GM12872 (cell line): Measurements from ENCODE around the gene COBL.

ENCODE experiments used
- CTCF ChIP-seq: IDR thresholded peaks from 3 replicates; pipeline ENCODE4 v1.5.1; 2011; ENCODE audit warnings: low read depth, mild to moderate bottlenecking, low read length, moderate library complexity; ENCODE audit not compliant: insufficient read depth

Gene COBL

GRCh38 chr7:51214098-51214497, 102.5 kb downstream of the COBL start:
- no peak for TF ChIP-seq CTCF

GRCh38 chr7:51213618-51214017, 103.0 kb downstream of the COBL start:
- TF ChIP-seq CTCF = no peak

GRCh38 chr7:51210766-51211165, 105.8 kb downstream of the COBL start:
- TF ChIP-seq CTCF = no peak

GRCh38 chr7:51209426-51209825, 107.2 kb downstream of the COBL start:
- TF ChIP-seq CTCF = no peak

- no peak for TF ChIP-seq CTCF
Measured at GRCh38 chr7:51198654-51199053, 118.0 kb downstream of the COBL start.

- TF ChIP-seq CTCF = no peak
Measured at GRCh38 chr7:51190969-51191368, 125.6 kb downstream of the COBL start.

- TF ChIP-seq CTCF = no peak
Measured at GRCh38 chr7:51189777-51190176, 126.8 kb downstream of the COBL start.

- no peak for TF ChIP-seq CTCF
Measured at GRCh38 chr7:51188987-51189386, 127.6 kb downstream of the COBL start.
